Right lobe of liver (tissue), 6 donors: ENCODE data around the gene CAMP. TPM values are rescaled to one million over a fixed set of nuclear protein-coding genes. Genes with fewer than 3 reads are reported as not detected.
"Not testable (repeated sequence)": the region's sequence is repeated elsewhere in the genome, so short reads cannot be mapped to it uniquely, and the experiment has no call there.

Experiments
- ATAC-seq, 4 donors: fragments of 200-7000 bp; cut with Tn5 transposase; one replicate each; pipeline ENCODE4 v1.9.1; 2020; ENCODE audit warnings: mild to moderate bottlenecking in 4 of 4, moderate library complexity in 4 of 4
- DNase-seq, 3 donors: peaks; one replicate each; pipeline ENCODE4 v3.0.0-alpha.2; 2020
- H3K27ac ChIP-seq, 3 donors: fragments of 200-600 bp; one replicate each; pipeline ENCODE4 v1.8.0; 2022
- H3K27me3 ChIP-seq, 2 donors: fragments of 200-600 bp; one replicate each; pipeline ENCODE4 v1.8.0; 2022
- H3K36me3 ChIP-seq, 4 donors: fragments of 200-600 bp; sonication (generic) in 1 of 4; one replicate each; pipeline versions ENCODE4 v1.5.1 to v1.8.0; 2017 to 2022; ENCODE audit warnings: control low read depth in 1 of 4
- H3K4me1 ChIP-seq, 4 donors: fragments of 200-600 bp; sonication (generic) in 1 of 4; one replicate each; pipeline versions ENCODE4 v1.5.1 to v1.8.0; 2017 to 2022; ENCODE audit warnings: control low read depth in 1 of 4
- H3K4me3 ChIP-seq, 3 donors: fragments of 200-600 bp; one replicate each; pipeline ENCODE4 v1.8.0; 2022
- H3K9me3 ChIP-seq, 4 donors: fragments of 200-600 bp; sonication (generic) in 1 of 4; one replicate each; pipeline versions ENCODE4 v1.5.1 to v1.8.0; 2017 to 2022; ENCODE audit warnings: control low read depth in 1 of 4
- POLR2A ChIP-seq: fragments of 450-650 bp; IDR thresholded peaks from one replicate; pipeline ENCODE4 v1.6.1; 2017; ENCODE audit warnings: antibody characterized with exemption, mild to moderate bottlenecking
- WGBS: methylation state at CpG from one replicate; pipeline ENCODE4 v1.1.6; 2018; ENCODE audit warnings: low coverage, low lambda C conversion rate; ENCODE audit not compliant: insufficient coverage; ENCODE audit errors: missing lambda C conversion rate; 5-methylcytosine and 5-hydroxymethylcytosine counted together
- intact Hi-C, 2 donors: fragments of 100-400 bp; cut with DNase I; formaldehyde crosslinking; loops; one replicate each; pipeline versions ENCODE4 v1.11.2 to v1.14.1; 2022
- total RNA-seq, 6 experiments: library from RNA; depleted of rRNA in 2 of 6; stranded (reverse); fragments of >200 nt in 2 of 6; fragmentation: NEBNext Ultra II Directional in 3 of 6; extraction: Animal tissue kit (Norgen Biotek cat#: 25700) in 3 of 6; gene quantifications; one replicate each; pipeline versions ENCODE4 v1.1.0 to v1.2.4, GENCODE V29; 2016 to 2023
- TF ChIP-seq, protein P1 (sequence below), 4 donors: fragments of 200-600 bp in 3 of 4; fragments of 450-650 bp in 1 of 4; IDR thresholded peaks; one replicate each; pipeline versions ENCODE4 v1.5.1 to v1.8.0; 2016 to 2022; ENCODE audit warnings: antibody characterized with exemption in 4 of 4, mild to moderate bottlenecking in 2 of 4
- donor health status: DM: no; HTN: yes; CAD: no.
- donor health status: DM: no; HTN: no; CAD: no.
- donor health status: DM: no; HTN: no; CAD: no.
- donor health status: DM: no; HTN: yes; CAD: no.
- donor health status: DM: no; HTN: yes; CAD: no.

The CAMP gene
- total RNA-seq, 6 experiments from 2014 or later, result 0.46 to 0.50 TPM; not detected in 4

DNA sequence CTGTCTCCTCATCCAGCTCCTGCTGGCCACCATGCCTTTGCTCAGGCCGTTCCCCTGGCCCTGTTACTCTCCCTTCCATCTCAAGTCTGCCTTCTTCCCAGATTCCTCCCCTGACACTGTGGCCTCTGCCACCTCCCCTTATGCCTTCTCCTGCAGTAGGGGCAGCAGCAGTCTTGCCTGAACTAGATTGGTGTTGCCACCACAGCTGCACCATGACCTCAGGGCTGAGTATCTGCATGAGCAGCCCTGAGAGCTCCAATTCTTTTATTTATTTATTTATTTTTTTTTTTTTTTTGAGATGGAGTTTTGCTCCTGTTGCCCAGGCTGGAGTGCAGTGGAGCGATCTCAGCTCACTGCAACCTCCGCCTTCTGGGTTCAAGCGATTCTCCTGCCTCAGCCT lies 13.8 kb upstream of the CAMP start:
- Histone ChIP-seq H3K27ac (no peak overlapping the region), H3K4me3 (no peak overlapping the region), H3K36me3 (no peaks in the 10 kb centered on the region), H3K4me1 (no peaks in the 10 kb centered on the region), H3K9me3 (no peaks in the 10 kb centered on the region), H3K27me3 (no peaks in the 10 kb centered on the region)
- intact Hi-C loops, result no loop called here
- ATAC-seq (no peak), DNase-seq (no peak)
- no peak for TF ChIP-seq POLR2A
- TF ChIP-seq, protein P1, sequence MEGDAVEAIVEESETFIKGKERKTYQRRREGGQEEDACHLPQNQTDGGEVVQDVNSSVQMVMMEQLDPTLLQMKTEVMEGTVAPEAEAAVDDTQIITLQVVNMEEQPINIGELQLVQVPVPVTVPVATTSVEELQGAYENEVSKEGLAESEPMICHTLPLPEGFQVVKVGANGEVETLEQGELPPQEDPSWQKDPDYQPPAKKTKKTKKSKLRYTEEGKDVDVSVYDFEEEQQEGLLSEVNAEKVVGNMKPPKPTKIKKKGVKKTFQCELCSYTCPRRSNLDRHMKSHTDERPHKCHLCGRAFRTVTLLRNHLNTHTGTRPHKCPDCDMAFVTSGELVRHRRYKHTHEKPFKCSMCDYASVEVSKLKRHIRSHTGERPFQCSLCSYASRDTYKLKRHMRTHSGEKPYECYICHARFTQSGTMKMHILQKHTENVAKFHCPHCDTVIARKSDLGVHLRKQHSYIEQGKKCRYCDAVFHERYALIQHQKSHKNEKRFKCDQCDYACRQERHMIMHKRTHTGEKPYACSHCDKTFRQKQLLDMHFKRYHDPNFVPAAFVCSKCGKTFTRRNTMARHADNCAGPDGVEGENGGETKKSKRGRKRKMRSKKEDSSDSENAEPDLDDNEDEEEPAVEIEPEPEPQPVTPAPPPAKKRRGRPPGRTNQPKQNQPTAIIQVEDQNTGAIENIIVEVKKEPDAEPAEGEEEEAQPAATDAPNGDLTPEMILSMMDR (IDR thresholded peaks at IDR 0.05), result no peak
- 91% methylated on average over 4 of the region's 4 CpGs for WGBS

DNA sequence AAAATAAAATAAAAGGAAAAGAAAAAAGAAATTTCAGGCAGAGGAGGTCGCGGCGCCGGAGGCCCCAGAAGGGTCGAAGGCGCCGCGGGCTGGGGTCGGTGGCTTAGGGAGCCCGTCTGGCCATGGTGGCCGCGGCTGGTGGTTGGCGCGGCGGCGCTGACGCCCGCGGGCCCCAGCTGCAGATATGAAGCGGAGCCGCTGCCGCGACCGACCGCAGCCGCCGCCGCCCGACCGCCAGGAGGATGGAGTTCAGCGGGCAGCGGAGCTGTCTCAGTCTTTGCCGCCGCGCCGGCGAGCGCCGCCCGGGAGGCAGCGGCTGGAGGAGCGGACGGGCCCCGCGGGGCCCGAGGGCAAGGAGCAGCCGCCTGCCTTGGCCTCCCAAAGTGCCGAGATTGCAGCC lies 12.8 kb upstream of the CAMP start:
- H3K27ac ChIP-seq, ATAC-seq, H3K4me1 ChIP-seq, H3K9me3 ChIP-seq, H3K27me3 ChIP-seq, DNase-seq, intact Hi-C loops, H3K36me3 ChIP-seq, H3K4me3 ChIP-seq: not testable (repeated sequence)
- no CpG with 5 or more reads among the region's 48 CpGs for WGBS

DNA sequence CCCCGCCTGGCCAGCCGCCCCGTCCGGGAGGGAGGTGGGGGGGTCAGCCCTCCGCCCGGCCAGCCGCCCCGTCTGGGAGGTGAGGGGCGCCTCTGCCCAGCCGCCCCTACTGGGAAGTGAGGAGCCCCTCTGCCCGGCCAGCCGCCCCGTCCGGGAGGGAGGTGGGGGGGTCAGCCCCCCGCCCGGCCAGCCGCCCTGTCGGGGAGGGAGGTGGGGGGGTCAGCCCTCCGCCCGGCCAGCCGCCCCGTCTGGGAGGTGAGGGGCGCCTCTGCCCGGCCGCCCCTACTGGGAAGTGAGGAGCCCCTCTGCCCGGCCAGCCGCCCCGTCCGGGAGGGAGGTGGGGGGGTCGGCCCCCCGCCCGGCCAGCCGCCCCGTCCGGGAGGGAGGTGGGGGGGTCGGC lies 11.5 kb upstream of the CAMP start:
- intact Hi-C loops, DNase-seq, H3K9me3 ChIP-seq, H3K27me3 ChIP-seq, H3K27ac ChIP-seq, H3K4me1 ChIP-seq, H3K4me3 ChIP-seq, ATAC-seq, H3K36me3 ChIP-seq: not testable (repeated sequence)
- WGBS, result no CpG with 5 or more reads among the region's 36 CpGs

DNA sequence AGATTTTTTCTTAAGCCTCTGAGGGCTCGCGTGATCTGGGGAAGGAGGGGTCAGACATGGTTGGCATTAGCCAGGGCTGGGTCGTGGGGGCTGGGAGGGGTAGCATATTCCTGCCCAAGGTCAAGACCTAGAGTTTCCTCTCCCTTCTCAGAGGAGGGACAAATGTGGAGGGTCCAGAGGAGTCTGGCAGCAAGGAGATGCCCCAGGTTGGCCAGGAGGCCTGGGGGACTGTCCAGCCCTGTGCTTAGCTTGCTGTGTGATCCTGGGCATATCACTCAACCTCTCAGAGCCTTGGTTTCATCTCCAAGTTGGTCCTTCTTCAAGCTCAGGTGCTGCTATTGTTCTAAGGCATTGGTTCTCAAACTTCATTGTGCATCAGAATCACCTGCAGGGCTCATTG lies 9.1 kb upstream of the CAMP start:
- no peak for ATAC-seq
- DNase-seq, result no peak
- no peak overlapping the region for H3K27ac ChIP-seq
- TF ChIP-seq POLR2A, result no peak
- TF ChIP-seq, protein P1 (IDR thresholded peaks at IDR 0.05), result no peak
- H3K36me3 ChIP-seq, result no peaks in the 10 kb centered on the region
- H3K4me1 ChIP-seq, result no peaks in the 10 kb centered on the region
- WGBS, result 87% methylated on average over 3 of the region's 3 CpGs
- intact Hi-C loops, result no loop called here
- H3K27me3 ChIP-seq, result no peaks in the 10 kb centered on the region
- no peaks in the 10 kb centered on the region for H3K9me3 ChIP-seq
- H3K4me3 ChIP-seq, result no peak overlapping the region

DNA sequence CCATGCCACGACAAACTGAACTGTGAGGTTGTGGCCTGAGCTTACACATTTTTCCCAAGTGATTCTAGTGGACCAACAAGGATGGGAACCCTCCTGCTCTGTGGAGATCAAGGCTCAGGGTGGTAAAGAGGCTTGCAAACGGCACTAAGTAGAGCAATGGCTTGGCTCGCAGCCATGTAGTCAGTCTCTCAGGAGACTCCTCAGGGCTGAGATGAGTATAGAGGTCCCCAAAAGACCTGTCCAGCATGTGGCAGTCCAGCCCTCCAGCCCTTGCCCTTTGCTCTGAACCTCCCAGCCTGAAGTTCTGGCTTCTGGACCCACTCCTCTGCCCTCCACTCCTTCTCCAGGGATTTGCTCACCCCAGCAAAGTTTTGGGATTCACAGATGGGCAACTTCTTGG lies 8.3 kb upstream of the CAMP start:
- Histone ChIP-seq H3K27ac (peak overlapping the region in 1 of 3 donors; percentile 8), H3K9me3 (no peaks in the 10 kb centered on the region), H3K27me3 (no peaks in the 10 kb centered on the region), H3K4me1 (no peaks in the 10 kb centered on the region), H3K36me3 (no peaks in the 10 kb centered on the region), H3K4me3 (no peak overlapping the region)
- WGBS, result 38% methylated on average over 2 of the region's 3 CpGs
- ATAC-seq, result peak; percentile 15 to 60 (median 50)
- no peak for DNase-seq
- TF ChIP-seq, protein P1 (IDR thresholded peaks at IDR 0.05), result no peak
- no peak for TF ChIP-seq POLR2A
- intact Hi-C loops, result no loop called here

DNA sequence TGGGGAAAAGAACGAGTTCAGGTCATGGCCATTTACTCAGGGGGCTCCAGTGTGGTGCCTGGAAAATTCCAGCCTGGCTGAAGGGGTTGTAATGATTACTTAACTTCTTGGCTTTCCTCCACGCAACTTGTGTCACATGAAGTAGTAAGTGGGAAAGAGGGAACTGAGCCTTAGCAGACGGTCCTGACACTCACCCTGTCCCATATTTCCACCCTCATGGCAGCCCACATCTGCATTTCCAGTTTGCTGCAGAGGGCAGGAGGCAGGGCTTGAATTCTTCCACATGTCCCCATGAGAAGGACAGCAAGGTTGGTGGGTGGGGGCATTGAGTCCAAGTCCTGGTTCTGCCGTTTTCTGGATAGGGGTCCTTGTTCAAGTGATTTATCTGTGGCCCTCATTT lies 7.8 kb upstream of the CAMP start:
- H3K4me3 ChIP-seq, result no peak overlapping the region
- H3K4me1 ChIP-seq, result no peaks in the 10 kb centered on the region
- intact Hi-C loops, result no loop called here
- DNase-seq (no peak), ATAC-seq (peak; percentile 64 to 84 (median 72))
- 17% methylated on average over 3 of the region's 4 CpGs for WGBS
- H3K27ac ChIP-seq, result peak overlapping the region in 1 of 3 donors; percentile 8
- no peak for TF ChIP-seq POLR2A
- TF ChIP-seq, protein P1 (IDR thresholded peaks at IDR 0.05), result no peak
- H3K9me3 ChIP-seq, result no peaks in the 10 kb centered on the region
- no peaks in the 10 kb centered on the region for H3K36me3 ChIP-seq
- H3K27me3 ChIP-seq, result no peaks in the 10 kb centered on the region
